GM23338 (cell line): ENCODE measurements around the gene FOXL2.
A peak's percentile ranks its signal among the peaks of the same experiment; 100 is the strongest.

Experiments
- EZH2 ChIP-seq: fragments of 200-600 bp; sonication (generic); IDR thresholded peaks from one replicate; pipeline ENCODE4 v1.8.0; 2017; ENCODE audit warnings: antibody characterized with exemption, mild to moderate bottlenecking, low read depth; ENCODE audit not compliant: unreplicated experiment
- EZH2phosphoT487 ChIP-seq: fragments of 200-600 bp; sonication (generic); IDR thresholded peaks from one replicate; pipeline ENCODE4 v1.8.1; 2018; ENCODE audit warnings: antibody characterized with exemption; ENCODE audit not compliant: unreplicated experiment
- JUNB ChIP-seq: IDR thresholded peaks from one replicate; pipeline ENCODE4 v1.6.1; 2016; ENCODE audit warnings: antibody characterized with exemption; ENCODE audit not compliant: unreplicated experiment
- POLR2AphosphoS5 ChIP-seq: IDR thresholded peaks from 2 replicates; pipeline ENCODE4 v1.6.1; 2016; ENCODE audit warnings: antibody characterized with exemption, low read depth
- REST ChIP-seq: IDR thresholded peaks from one replicate; pipeline ENCODE4 v1.6.1; 2018; ENCODE audit warnings: antibody characterized with exemption; ENCODE audit not compliant: unreplicated experiment
- STAT1 ChIP-seq: IDR thresholded peaks from one replicate; pipeline ENCODE4 v1.6.1; 2016; ENCODE audit warnings: antibody characterized with exemption; ENCODE audit not compliant: unreplicated experiment
- ZNF331 ChIP-seq: fragments of 250-450 bp; sonication (Bioruptor Pico); IDR thresholded peaks from 2 replicates; pipeline ENCODE4 v1.5.0; 2020; ENCODE audit warnings: low read depth, mild to moderate bottlenecking, moderate library complexity
- TF ChIP-seq, protein P1 (sequence below), 2 experiments: fragments of 200-600 bp in 1 of 2; sonication (generic) in 1 of 2; conservative IDR thresholded peaks; 2 replicates each; pipeline versions ENCODE4 v1.5.1 to v1.6.1; 2016 to 2017; ENCODE audit warnings: antibody characterized with exemption in 2 of 2, low read depth in 2 of 2, mild to moderate bottlenecking in 2 of 2, moderate library complexity in 1 of 2
- TF ChIP-seq, protein P2 (sequence below): IDR thresholded peaks from 2 replicates; pipeline ENCODE4 v1.6.1; 2016; ENCODE audit warnings: antibody characterized with exemption

- TF ChIP-seq, protein P1, sequence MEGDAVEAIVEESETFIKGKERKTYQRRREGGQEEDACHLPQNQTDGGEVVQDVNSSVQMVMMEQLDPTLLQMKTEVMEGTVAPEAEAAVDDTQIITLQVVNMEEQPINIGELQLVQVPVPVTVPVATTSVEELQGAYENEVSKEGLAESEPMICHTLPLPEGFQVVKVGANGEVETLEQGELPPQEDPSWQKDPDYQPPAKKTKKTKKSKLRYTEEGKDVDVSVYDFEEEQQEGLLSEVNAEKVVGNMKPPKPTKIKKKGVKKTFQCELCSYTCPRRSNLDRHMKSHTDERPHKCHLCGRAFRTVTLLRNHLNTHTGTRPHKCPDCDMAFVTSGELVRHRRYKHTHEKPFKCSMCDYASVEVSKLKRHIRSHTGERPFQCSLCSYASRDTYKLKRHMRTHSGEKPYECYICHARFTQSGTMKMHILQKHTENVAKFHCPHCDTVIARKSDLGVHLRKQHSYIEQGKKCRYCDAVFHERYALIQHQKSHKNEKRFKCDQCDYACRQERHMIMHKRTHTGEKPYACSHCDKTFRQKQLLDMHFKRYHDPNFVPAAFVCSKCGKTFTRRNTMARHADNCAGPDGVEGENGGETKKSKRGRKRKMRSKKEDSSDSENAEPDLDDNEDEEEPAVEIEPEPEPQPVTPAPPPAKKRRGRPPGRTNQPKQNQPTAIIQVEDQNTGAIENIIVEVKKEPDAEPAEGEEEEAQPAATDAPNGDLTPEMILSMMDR (conservative IDR thresholded peaks at IDR 0.05; ENCODE audit: low read depth in 2 of 2) = peak; percentile 75 to 87
- TF ChIP-seq POLR2AphosphoS5 (peak; percentile 36), REST (no peak), EZH2phosphoT487 (no peak), EZH2 (no peak), ZNF331 (CRISPR knock-in tag) (no peak), STAT1 (no peak), JUNB (no peak)
- TF ChIP-seq, protein P2, sequence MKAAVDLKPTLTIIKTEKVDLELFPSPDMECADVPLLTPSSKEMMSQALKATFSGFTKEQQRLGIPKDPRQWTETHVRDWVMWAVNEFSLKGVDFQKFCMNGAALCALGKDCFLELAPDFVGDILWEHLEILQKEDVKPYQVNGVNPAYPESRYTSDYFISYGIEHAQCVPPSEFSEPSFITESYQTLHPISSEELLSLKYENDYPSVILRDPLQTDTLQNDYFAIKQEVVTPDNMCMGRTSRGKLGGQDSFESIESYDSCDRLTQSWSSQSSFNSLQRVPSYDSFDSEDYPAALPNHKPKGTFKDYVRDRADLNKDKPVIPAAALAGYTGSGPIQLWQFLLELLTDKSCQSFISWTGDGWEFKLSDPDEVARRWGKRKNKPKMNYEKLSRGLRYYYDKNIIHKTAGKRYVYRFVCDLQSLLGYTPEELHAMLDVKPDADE = no peak
Observed at GRCh38 chr3:138915503-138916498, 31.1 kb downstream of the FOXL2 start.
